GM12875 (cell line): ENCODE measurements around the gene MYCL.

Experiments
- H3K4me3 ChIP-seq: one replicate; pipeline ENCODE4 v1.5.1; 2011; ENCODE audit warnings: low read depth, low read length, control low read depth
- CTCF ChIP-seq: IDR thresholded peaks from 2 replicates; pipeline ENCODE4 v1.5.1; 2011; ENCODE audit warnings: low read depth, mild to moderate bottlenecking, control low read depth, inconsistent platforms, low read length, moderate library complexity, borderline replicate concordance; ENCODE audit not compliant: insufficient read depth

The MYCL gene

GRCh38 chr1:39901464-39901713, 328 bp downstream of the MYCL start:
- no peak for TF ChIP-seq CTCF
- peak overlapping the region; percentile 60 for H3K4me3 ChIP-seq

- TF ChIP-seq CTCF, result no peak
- H3K4me3 ChIP-seq, result peak overlapping the region; percentile 60
Observed at GRCh38 chr1:39900662-39901463, 854 bp downstream of the MYCL start.

- no peak overlapping the region for H3K4me3 ChIP-seq
- TF ChIP-seq CTCF, result no peak
Observed at GRCh38 chr1:39899611-39900538, 1.8 kb downstream of the MYCL start.

GRCh38 chr1:39898648-39899603, 2.8 kb downstream of the MYCL start:
- H3K4me3 ChIP-seq, result no peak overlapping the region
- TF ChIP-seq CTCF, result no peak

- no peak overlapping the region for H3K4me3 ChIP-seq
- no peak for TF ChIP-seq CTCF
Observed at GRCh38 chr1:39898191-39898590, 3.5 kb downstream of the MYCL start.

- no peak overlapping the region for H3K4me3 ChIP-seq
- no peak for TF ChIP-seq CTCF
Observed at GRCh38 chr1:39896909-39897685, 4.6 kb downstream of the MYCL start.
